ENCODE data around the gene CHM.

The CHM gene

DNA sequence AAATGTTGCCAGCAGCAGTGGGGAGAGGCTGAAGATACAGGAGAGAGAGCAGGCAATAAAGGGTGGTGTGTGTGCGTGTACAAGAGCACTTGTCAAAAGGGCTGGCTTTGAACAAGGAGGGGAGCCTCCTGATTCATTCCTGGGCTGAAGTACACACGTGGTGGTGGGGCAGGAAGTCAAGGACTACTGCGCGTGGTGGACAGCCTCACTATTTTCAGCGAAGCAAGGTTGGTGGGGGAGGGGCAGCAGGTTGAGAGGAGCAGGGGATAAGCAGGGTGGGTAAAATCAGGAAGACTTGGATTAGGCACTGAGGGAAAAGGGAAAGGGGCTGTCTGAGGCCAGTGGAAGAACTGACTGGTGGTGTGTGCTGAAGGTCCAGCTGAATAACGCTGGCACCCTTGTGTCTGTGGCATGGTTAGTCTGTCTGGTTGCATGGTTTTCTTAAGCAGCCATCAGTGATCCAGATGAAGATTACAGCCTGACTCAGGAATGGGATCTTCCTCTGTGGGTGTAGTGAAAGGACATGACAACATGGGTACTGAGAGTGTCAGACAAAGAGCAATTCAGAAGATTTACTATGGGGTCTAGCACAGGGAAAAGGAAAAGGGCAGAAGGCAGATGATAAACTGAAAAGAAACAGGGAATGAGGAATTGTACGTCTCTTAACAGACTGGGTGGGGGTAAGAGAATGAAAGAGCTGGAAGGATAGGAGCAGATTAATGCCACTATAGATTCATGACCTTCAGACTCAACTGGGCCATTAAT, 149.8 kb downstream of the CHM start:
- DNase-seq (ENCODE audit: low spot score), result no peak
- TF ChIP-seq, protein P1, sequence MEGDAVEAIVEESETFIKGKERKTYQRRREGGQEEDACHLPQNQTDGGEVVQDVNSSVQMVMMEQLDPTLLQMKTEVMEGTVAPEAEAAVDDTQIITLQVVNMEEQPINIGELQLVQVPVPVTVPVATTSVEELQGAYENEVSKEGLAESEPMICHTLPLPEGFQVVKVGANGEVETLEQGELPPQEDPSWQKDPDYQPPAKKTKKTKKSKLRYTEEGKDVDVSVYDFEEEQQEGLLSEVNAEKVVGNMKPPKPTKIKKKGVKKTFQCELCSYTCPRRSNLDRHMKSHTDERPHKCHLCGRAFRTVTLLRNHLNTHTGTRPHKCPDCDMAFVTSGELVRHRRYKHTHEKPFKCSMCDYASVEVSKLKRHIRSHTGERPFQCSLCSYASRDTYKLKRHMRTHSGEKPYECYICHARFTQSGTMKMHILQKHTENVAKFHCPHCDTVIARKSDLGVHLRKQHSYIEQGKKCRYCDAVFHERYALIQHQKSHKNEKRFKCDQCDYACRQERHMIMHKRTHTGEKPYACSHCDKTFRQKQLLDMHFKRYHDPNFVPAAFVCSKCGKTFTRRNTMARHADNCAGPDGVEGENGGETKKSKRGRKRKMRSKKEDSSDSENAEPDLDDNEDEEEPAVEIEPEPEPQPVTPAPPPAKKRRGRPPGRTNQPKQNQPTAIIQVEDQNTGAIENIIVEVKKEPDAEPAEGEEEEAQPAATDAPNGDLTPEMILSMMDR (IDR thresholded peaks at IDR 0.05; ENCODE audit: borderline replicate concordance, control extremely low read depth, extremely low read depth, insufficient read depth, missing control alignments), result no peak
- in situ Hi-C loops (cut with MboI; ENCODE audit: low sequenced_read_pairs, unreplicated experiment), result no loop called here

DNA sequence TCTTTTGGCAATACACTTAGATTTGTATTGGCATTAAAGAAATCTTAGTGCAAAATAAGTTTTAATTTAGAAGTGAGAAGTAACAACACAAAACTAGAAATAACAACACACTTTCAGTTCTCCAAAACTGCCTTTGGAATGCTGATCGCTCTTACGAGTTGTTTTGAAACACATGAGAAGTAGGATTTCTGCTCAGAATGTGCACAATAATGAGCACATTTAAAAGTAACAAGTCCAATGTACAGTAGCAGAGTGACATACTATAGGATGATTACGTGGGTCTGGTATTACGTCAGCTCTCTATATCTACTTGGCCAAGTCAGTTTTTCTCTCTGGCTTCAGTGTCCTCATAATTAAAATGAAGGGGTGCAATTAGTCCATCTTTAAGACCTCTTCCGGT, 164.8 kb downstream of the CHM start:
- DNase-seq (ENCODE audit: low spot score), result no peak
- TF ChIP-seq, protein P1 (IDR thresholded peaks at IDR 0.05; ENCODE audit: borderline replicate concordance, control extremely low read depth, extremely low read depth, insufficient read depth, missing control alignments), result no peak
- in situ Hi-C loops (cut with MboI; ENCODE audit: low sequenced_read_pairs, unreplicated experiment), result no loop called here

DNA sequence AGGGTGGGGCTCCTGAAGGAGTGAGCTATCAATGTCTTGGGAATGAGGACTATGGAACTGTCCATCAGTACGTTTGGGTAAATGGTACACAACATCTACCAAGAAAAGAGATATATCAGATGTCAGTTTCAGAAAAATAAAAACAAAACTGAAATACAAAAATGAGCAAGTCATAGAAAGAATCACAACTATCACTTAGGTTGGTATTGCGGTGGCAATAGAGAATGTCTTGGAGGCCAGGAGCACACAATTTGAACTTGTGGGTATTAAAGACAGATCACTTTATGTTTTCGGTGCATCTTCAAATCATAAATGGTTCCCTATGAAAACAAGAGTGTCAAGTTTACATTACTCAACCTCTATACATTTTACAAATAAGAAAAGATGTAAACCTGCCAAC, 176.8 kb downstream of the CHM start:
- TF ChIP-seq, protein P1 (IDR thresholded peaks at IDR 0.05; ENCODE audit: borderline replicate concordance, control extremely low read depth, extremely low read depth, insufficient read depth, missing control alignments), result no peak
- in situ Hi-C loops (cut with MboI; ENCODE audit: low sequenced_read_pairs, unreplicated experiment), result no loop called here
- DNase-seq (ENCODE audit: low spot score), result no peak

DNA sequence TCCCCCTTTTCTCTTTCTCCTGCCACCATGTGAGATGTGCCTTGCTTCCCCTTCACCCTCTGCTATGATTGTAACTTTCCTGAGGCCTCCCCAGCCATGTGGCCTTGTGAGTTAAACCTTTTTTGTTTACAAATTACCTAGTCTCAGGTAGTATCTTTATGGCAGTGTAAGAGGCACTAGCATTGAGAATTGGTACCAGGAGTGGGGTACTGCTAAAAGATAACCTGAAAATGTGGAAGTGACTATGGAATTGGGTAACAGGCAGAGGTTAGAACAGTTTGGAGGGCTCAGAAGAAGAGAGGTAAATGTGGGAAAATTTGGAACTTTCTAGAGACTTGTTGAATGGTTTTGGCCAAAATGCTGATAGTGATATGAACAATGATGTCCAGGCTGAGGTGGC, 182.0 kb downstream of the CHM start:
- TF ChIP-seq, protein P1 (IDR thresholded peaks at IDR 0.05; ENCODE audit: borderline replicate concordance, control extremely low read depth, extremely low read depth, insufficient read depth, missing control alignments), result no peak
- DNase-seq (ENCODE audit: low spot score), result no peak
- in situ Hi-C loops (cut with MboI; ENCODE audit: low sequenced_read_pairs, unreplicated experiment), result no loop called here

DNA sequence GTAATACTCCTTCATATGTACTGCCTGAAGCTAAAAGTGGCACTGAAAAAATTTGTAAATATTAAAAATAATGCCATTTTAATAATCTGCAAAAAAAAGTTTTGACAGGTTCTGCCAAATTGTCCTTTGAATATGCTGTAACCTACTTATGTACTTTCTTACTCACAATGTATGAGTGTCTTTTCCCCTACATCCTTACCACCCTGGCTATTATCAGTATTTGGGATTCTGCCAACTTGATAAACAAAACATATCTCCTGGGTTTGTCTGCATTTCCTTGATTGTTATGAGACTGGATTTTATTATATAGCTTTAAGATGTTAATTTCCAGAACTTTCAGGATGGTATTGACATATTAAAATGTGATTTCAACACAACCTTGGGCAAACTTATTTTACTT, 187.9 kb downstream of the CHM start:
- TF ChIP-seq, protein P1 (IDR thresholded peaks at IDR 0.05; ENCODE audit: borderline replicate concordance, control extremely low read depth, extremely low read depth, insufficient read depth, missing control alignments), result no peak
- no peak for DNase-seq (ENCODE audit: low spot score)
- in situ Hi-C loops (cut with MboI; ENCODE audit: low sequenced_read_pairs, unreplicated experiment), result no loop called here

DNA sequence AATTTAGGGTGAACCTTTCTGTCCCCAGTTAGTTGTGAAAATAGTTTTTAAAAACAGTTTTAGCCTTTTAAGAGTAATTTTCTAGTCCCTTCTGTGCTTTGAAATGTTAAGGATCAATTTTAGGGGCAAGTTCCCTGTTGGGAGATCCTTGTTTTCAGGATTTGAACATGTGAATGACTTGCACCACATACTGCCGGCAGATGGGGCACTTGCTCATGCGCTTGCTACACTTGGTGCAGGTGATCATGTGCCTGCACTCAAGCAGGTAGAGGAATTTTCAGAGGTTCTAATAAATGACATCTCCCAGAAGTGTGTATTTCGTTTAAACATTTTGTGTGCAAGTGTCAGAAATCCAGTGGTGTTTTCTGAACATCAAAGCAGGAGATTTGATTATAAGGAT, 195.9 kb downstream of the CHM start:
- TF ChIP-seq, protein P1 (IDR thresholded peaks at IDR 0.05; ENCODE audit: borderline replicate concordance, control extremely low read depth, extremely low read depth, insufficient read depth, missing control alignments), result peak; percentile 24
- DNase-seq (ENCODE audit: low spot score), result no peak
- in situ Hi-C loops (cut with MboI; ENCODE audit: low sequenced_read_pairs, unreplicated experiment), result no loop called here

Measured in GM13976 (cell line).